Central memory CD8-positive, alpha-beta T cell (primary cell): ENCODE measurements around the gene LHPP.

Experiments
- ATAC-seq: fragments of 150-1000 bp; cut with Tn5 transposase; replicated peaks from 2 replicates; pipeline ENCODE4 v1.10.0; 2022; ENCODE audit warnings: mild to moderate bottlenecking, moderate FRiP score, moderate number of reproducible peaks; ENCODE audit not compliant: poor library complexity, severe bottlenecking; ENCODE audit errors: extremely low read depth
- DNase-seq, 2 donors: peaks; one replicate each; pipeline ENCODE4 v3.0.0; 2021; ENCODE audit warnings: low spot score in 2 of 2
- H3K27ac Mint-ChIP-seq: one replicate; pipeline ENCODE4 v1.8.0; 2022; ENCODE audit warnings: low read depth, mild to moderate bottlenecking, moderate library complexity, mixed read lengths
- H3K27me3 Mint-ChIP-seq: one replicate; pipeline ENCODE4 v1.8.0; 2022; ENCODE audit warnings: mixed read lengths
- H3K36me3 Mint-ChIP-seq: one replicate; pipeline ENCODE4 v1.8.0; 2022; ENCODE audit warnings: mild to moderate bottlenecking, moderate library complexity, mixed read lengths; ENCODE audit not compliant: insufficient read depth
- H3K4me1 Mint-ChIP-seq: one replicate; pipeline ENCODE4 v1.8.0; 2022; ENCODE audit warnings: mixed read lengths
- H3K4me3 Mint-ChIP-seq: one replicate; pipeline ENCODE4 v1.8.0; 2022; ENCODE audit warnings: mild to moderate bottlenecking, moderate library complexity, mixed read lengths
- H3K9me3 Mint-ChIP-seq: one replicate; pipeline ENCODE4 v1.8.0; 2022; ENCODE audit warnings: mixed read lengths

Gene LHPP

GRCh38 chr10:124534826-124535601, 73.4 kb downstream of the LHPP start:
- H3K9me3 Mint-ChIP-seq = no peaks in the 10 kb centered on the region
- H3K4me3 Mint-ChIP-seq = no peak overlapping the region
- peaks cover 3% of the 10 kb centered on the region for H3K36me3 Mint-ChIP-seq
- DNase-seq (no peak), ATAC-seq (no peak)
- H3K27ac Mint-ChIP-seq = no peak overlapping the region
- peaks cover 6% of the 10 kb centered on the region for H3K4me1 Mint-ChIP-seq
- no peaks in the 10 kb centered on the region for H3K27me3 Mint-ChIP-seq

GRCh38 chr10:124535731-124536495, 74.3 kb downstream of the LHPP start:
- H3K27ac Mint-ChIP-seq = no peak overlapping the region
- DNase-seq = no peak
- no peak for ATAC-seq
- H3K36me3 Mint-ChIP-seq = peaks cover 2% of the 10 kb centered on the region
- no peaks in the 10 kb centered on the region for H3K4me1 Mint-ChIP-seq
- no peaks in the 10 kb centered on the region for H3K27me3 Mint-ChIP-seq
- H3K4me3 Mint-ChIP-seq = no peak overlapping the region
- H3K9me3 Mint-ChIP-seq = no peaks in the 10 kb centered on the region

GRCh38 chr10:124536496-124537050, 75.0 kb downstream of the LHPP start:
- H3K36me3 Mint-ChIP-seq = peaks cover 2% of the 10 kb centered on the region
- DNase-seq (no peak), ATAC-seq (no peak)
- no peak overlapping the region for H3K4me3 Mint-ChIP-seq
- no peaks in the 10 kb centered on the region for H3K9me3 Mint-ChIP-seq
- H3K27me3 Mint-ChIP-seq = no peaks in the 10 kb centered on the region
- no peak overlapping the region for H3K27ac Mint-ChIP-seq
- H3K4me1 Mint-ChIP-seq = no peaks in the 10 kb centered on the region

GRCh38 chr10:124537166-124537725, 75.6 kb downstream of the LHPP start:
- peaks cover 2% of the 10 kb centered on the region for H3K36me3 Mint-ChIP-seq
- no peaks in the 10 kb centered on the region for H3K4me1 Mint-ChIP-seq
- ATAC-seq (no peak), DNase-seq (no peak)
- H3K27me3 Mint-ChIP-seq = no peaks in the 10 kb centered on the region
- no peak overlapping the region for H3K27ac Mint-ChIP-seq
- H3K4me3 Mint-ChIP-seq = no peak overlapping the region
- H3K9me3 Mint-ChIP-seq = no peaks in the 10 kb centered on the region

- H3K9me3 Mint-ChIP-seq = no peaks in the 10 kb centered on the region
- ATAC-seq = no peak
- H3K36me3 Mint-ChIP-seq = peaks cover 2% of the 10 kb centered on the region
- DNase-seq = no peak
- no peaks in the 10 kb centered on the region for H3K27me3 Mint-ChIP-seq
- no peak overlapping the region for H3K27ac Mint-ChIP-seq
- no peak overlapping the region for H3K4me3 Mint-ChIP-seq
- no peaks in the 10 kb centered on the region for H3K4me1 Mint-ChIP-seq
Measured at GRCh38 chr10:124537891-124538290, 76.3 kb downstream of the LHPP start.

GRCh38 chr10:124538706-124539105, 77.1 kb downstream of the LHPP start:
- no peak overlapping the region for H3K27ac Mint-ChIP-seq
- H3K4me3 Mint-ChIP-seq = no peak overlapping the region
- no peaks in the 10 kb centered on the region for H3K9me3 Mint-ChIP-seq
- H3K27me3 Mint-ChIP-seq = no peaks in the 10 kb centered on the region
- H3K4me1 Mint-ChIP-seq = no peaks in the 10 kb centered on the region
- no peak for DNase-seq
- peaks cover 2% of the 10 kb centered on the region for H3K36me3 Mint-ChIP-seq
- no peak for ATAC-seq

GRCh38 chr10:124539935-124540641, 78.5 kb downstream of the LHPP start:
- no peak overlapping the region for H3K4me3 Mint-ChIP-seq
- H3K27me3 Mint-ChIP-seq = no peaks in the 10 kb centered on the region
- H3K36me3 Mint-ChIP-seq = peaks cover 4% of the 10 kb centered on the region
- H3K9me3 Mint-ChIP-seq = no peaks in the 10 kb centered on the region
- H3K4me1 Mint-ChIP-seq = peaks cover 1% of the 10 kb centered on the region
- DNase-seq = peak; percentile 50 to 58
- H3K27ac Mint-ChIP-seq = no peak overlapping the region
- ATAC-seq = peak; percentile 56

GRCh38 chr10:124541076-124541903, 79.7 kb downstream of the LHPP start:
- no peaks in the 10 kb centered on the region for H3K27me3 Mint-ChIP-seq
- H3K9me3 Mint-ChIP-seq = no peaks in the 10 kb centered on the region
- H3K36me3 Mint-ChIP-seq = peaks cover 7% of the 10 kb centered on the region
- H3K4me3 Mint-ChIP-seq = no peak overlapping the region
- ATAC-seq (no peak), DNase-seq (no peak)
- H3K27ac Mint-ChIP-seq = no peak overlapping the region
- peaks cover 12% of the 10 kb centered on the region for H3K4me1 Mint-ChIP-seq

- Mint-ChIP-seq H3K27me3 (no peaks in the 10 kb centered on the region), H3K4me1 (peaks cover 19% of the 10 kb centered on the region), H3K27ac (no peak overlapping the region)
Measured at GRCh38 chr10:124542336-124542735, 80.7 kb downstream of the LHPP start.

GRCh38 chr10:124543146-124543545, 81.5 kb downstream of the LHPP start:
- H3K27ac Mint-ChIP-seq = no peak overlapping the region
- H3K4me1 Mint-ChIP-seq = peaks cover 19% of the 10 kb centered on the region
- no peak for ATAC-seq
- no peak overlapping the region for H3K4me3 Mint-ChIP-seq
- H3K27me3 Mint-ChIP-seq = no peaks in the 10 kb centered on the region
- H3K36me3 Mint-ChIP-seq = peaks cover 12% of the 10 kb centered on the region
- no peaks in the 10 kb centered on the region for H3K9me3 Mint-ChIP-seq
- no peak for DNase-seq

More at GRCh38 chr10:124542336-124542735, 80.7 kb downstream of the LHPP start:
- ATAC-seq (no peak), DNase-seq (no peak)
- Mint-ChIP-seq H3K36me3 (peaks cover 12% of the 10 kb centered on the region), H3K4me3 (no peak overlapping the region), H3K9me3 (no peaks in the 10 kb centered on the region)

- H3K4me3 Mint-ChIP-seq = no peak overlapping the region
- H3K36me3 Mint-ChIP-seq = peaks cover 12% of the 10 kb centered on the region
- no peak overlapping the region for H3K27ac Mint-ChIP-seq
- ATAC-seq (no peak), DNase-seq (no peak)
- H3K27me3 Mint-ChIP-seq = no peaks in the 10 kb centered on the region
- peaks cover 19% of the 10 kb centered on the region for H3K4me1 Mint-ChIP-seq
- H3K9me3 Mint-ChIP-seq = no peaks in the 10 kb centered on the region
Measured at GRCh38 chr10:124543971-124544370, 82.3 kb downstream of the LHPP start.
